GM21619 (cell line): ENCODE results near the gene UNC93A.
"Not testable (repeated sequence)": the region's sequence is repeated elsewhere in the genome, so short reads cannot be mapped to it uniquely, and the experiment has no call there.

Experiments
- ATAC-seq: cut with Tn5 transposase; IDR thresholded peaks from one replicate; pipeline ENCODE4 v1.9.1; 2021; ENCODE audit not compliant: unreplicated experiment

UNC93A gene

GRCh38 chr6:167338541-167339117 is 47.5 kb downstream of the UNC93A start:
- no peak for ATAC-seq

DNA sequence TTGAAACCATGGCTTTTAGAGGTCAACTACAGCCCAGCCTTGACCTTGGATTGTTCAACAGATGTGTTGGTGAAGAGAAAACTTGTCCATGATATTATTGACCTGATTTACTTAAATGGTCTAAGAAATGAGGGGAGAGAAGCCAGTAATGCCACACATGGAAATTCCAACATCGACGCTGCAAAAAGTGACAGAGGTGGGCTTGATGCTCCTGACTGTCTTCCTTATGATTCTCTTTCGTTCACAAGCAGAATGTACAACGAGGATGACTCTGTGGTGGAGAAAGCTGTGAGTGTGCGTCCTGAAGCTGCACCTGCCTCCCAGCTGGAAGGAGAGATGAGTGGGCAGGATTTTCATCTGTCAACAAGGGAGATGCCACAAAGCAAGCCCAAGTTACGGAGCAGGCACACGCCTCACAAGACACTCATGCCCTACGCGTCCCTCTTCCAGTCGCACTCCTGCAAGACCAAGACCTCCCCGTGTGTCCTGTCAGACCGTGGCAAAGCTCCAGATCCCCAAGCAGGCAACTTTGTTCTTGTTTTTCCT is 50.0 kb downstream of the UNC93A start:
- no peak for ATAC-seq

DNA sequence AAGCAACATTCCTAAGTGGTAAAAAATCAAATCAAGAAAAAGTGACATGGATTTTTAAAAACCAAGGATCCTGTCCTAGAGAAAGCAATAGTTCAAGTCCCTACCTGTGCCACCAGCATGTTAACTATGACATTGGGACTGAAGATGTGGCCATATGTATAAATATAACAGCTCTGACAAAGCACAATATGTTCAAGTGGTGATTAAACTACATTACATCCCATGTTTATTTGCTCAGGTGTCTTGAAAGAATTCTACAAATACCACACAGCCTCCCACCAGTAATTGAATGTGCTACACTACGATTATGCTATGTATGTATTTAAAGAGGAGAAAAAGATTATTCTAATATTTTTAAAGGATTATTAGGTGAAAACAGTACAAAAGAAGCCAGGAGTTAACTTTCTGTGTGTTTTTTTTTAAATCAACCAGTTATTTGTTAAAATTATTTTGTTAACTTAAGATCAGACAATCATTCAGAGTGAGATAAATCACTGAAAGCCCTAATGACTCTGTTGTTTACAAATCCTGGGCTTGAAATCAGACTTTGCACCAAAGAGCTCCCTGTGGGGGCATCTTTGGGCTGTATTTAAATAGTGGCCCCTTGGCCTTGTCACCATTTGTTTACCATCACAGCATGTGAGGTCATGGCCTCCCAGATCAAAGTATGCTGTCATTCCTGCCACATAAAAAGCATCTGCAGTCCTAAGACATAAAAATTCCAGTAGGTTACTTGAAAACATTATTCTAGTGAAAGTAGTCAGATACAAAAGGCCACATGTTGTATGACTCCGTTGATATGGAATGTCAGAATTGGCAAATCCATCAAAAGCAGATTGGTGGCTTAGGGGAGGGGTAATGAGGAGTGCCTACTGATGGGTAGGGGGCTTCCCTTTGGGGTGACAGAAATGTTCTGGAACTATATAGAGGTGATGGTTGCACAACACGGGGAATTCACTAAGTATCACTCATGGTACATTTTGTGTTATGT is 50.8 kb downstream of the UNC93A start:
- ATAC-seq, result no peak

DNA sequence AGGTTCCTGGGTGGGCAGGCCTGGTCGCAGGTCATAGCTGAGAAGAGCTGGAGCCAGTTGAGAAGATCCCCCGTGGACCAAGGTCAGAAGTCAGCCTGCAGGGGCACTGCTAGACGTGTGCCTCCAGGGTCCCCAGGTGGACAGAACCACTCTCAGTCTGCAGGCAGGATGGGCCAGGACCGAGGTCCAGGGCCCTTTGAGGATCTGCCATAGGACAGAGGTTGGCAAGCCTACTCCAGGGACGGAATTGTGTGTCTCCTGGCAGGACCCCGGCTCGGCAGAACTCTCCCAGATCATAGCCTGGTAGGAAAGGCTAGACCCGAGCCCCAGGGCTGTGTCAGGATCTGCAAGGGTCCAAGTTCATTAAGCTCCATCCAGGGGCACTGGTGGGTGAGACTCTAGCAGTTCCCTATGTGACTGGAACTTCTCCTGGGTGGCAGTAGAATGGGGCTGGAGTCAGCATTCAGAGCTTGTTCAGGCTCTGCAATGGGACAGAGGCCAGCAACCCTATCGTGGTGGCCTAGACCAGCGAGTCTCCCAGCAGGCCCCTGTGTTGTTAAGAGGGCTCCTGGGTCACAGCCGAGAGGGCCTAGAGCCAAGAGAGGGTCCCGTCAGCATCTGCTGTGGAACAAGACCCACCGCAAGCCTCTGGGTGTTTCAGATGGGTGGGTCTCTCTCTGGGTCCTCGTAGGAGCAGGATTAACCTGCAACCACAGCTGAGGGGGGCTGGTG is 51.9 kb downstream of the UNC93A start:
- no peak for ATAC-seq

GRCh38 chr6:167345348-167345747 is 54.2 kb downstream of the UNC93A start:
- ATAC-seq, result no peak

GRCh38 chr6:167345960-167346359 is 54.8 kb downstream of the UNC93A start:
- ATAC-seq, result no peak

DNA sequence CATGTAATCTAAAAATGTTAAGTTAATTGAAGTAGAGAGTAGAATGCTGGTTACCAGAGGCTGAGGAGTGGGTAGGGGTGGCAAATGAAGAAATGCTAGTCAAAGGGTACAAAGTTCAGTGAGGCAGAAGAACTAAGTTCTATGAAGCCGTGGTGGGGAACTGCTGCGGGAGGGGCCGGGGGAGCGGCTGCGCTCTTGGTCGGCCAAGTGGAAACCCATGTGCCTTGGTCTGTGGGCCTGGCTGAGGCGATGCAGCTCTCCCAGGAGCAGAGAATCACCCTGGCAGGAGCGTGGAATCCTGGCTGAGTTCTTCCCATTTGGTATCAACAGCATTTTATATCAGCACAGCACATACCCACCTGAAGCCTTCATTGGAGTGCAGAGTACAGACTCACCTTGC is 56.1 kb downstream of the UNC93A start:
- no peak for ATAC-seq

- ATAC-seq, result no peak
Observed at GRCh38 chr6:167349631-167350274, 58.6 kb downstream of the UNC93A start.

- ATAC-seq, result no peak
Observed at GRCh38 chr6:167350275-167350696, 59.2 kb downstream of the UNC93A start.

- ATAC-seq, result peak; percentile 53
Observed at GRCh38 chr6:167350731-167351655, 59.9 kb downstream of the UNC93A start.

DNA sequence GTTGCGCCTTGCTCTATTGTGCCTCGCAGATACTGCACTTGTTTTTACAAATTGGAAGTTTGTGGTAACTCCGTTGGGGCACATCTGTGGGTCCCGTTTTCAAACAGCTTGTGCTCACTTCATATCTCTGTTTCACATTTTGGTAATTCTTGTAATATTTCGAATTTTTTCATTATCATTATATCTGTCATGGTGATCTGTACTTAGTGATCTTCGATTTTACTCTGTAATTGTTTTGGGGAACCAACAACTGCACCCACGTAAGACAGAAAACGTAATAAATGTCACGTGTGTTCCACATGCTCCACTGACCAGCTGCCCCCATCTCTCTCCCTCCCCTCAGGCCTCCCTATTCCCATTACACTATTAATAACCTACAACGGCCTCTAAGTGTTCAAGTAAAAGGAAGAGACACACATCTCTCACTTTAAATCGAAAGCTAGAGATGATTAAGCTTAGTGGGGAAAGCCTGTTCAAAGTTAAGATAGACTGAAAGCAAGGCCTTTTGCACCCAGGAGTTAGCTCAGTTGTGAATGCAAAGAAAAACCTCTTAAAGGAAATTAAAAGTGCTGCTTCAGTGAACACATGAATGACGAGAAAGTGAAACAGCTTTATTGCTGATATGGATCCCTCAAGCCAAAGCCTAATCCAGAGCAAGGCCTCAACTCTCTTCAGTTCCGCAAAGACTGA is 60.7 kb downstream of the UNC93A start:
- peak; percentile 57 for ATAC-seq

- ATAC-seq, result no peak
Observed at GRCh38 chr6:167356874-167357273, 65.8 kb downstream of the UNC93A start.

DNA sequence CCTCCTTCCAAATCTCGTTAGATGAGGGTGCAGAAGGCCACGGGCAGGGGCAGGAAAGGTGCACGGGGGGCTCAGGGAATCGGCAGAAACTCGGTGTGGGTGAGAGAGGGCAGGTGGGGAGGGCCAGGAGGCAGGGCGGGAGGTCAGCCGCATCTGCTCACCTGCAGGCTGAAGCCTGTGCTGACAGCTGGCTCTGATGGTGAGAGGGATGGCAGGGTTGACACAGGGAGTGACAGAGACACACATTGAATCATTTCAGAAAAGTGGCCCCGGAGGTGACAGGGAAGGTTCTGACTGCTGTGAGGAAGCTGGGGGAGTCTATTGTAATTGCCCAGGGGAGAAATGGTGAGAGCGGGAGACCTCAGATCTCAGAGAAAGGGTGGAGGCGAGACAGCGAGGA is 67.3 kb downstream of the UNC93A start:
- not testable (repeated sequence) for ATAC-seq

DNA sequence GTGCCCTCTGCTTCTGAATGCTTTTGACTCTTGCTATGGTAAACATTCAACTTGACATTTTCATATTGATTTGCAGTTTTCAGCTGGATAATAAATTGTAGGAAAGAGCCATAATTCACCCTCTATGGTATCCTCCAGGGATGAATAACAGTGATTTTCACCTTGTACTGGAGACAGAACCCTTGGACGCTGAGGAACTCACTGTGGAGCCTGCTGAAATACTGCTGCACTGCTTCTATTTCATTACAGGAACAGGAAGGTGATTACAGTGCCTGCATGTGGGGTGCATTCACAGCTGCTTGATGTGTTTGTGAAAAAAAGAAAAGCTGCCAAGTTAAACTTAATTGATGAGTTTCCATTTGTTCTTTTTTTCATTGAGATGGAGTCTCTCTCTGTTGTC is 70.1 kb downstream of the UNC93A start:
- ATAC-seq, result not testable (repeated sequence)
